HG02798 (cell line): ENCODE measurements around the gene ZFHX3.

Experiments used
- ATAC-seq: cut with Tn5 transposase; IDR thresholded peaks from one replicate; pipeline ENCODE4 v1.9.1; 2021; ENCODE audit warnings: mild to moderate bottlenecking; ENCODE audit not compliant: unreplicated experiment, poor library complexity

Gene ZFHX3

DNA sequence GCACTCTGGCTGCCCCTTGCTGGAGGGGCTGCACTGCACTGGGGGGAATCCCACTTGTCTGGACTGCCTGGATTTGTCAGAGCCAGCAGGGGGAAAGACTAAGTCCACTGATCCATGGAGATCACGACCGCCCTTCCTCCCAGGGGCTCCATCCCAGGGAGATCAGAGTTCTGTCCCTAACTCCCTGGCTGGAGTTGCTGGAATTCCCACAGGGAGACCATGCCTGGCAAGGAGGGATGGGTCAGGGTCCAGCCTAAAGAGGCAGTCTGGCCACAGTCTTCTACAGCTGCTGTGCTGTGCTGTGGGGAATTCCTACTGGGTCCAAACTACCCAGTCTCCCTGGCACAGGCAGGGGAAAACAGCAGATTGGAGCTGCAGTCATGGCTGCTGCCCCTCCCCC, 311.9 kb downstream of the ZFHX3 start:
- ATAC-seq, result no peak
